HG03460 (cell line): ENCODE measurements around the gene MYG1.
"Not testable (repeated sequence)": the region's sequence is repeated elsewhere in the genome, so short reads cannot be mapped to it uniquely, and the experiment has no call there.

ENCODE experiments used
- ATAC-seq: cut with Tn5 transposase; IDR thresholded peaks from one replicate; pipeline ENCODE4 v1.9.1; 2021; ENCODE audit not compliant: unreplicated experiment

The MYG1 gene

GRCh38 chr12:53286448-53286847 lies 13.0 kb upstream of the MYG1 start:
- no peak for ATAC-seq

- no peak for ATAC-seq
Measured at GRCh38 chr12:53287741-53288216, 11.7 kb upstream of the MYG1 start.

- no peak for ATAC-seq
Measured at GRCh38 chr12:53288322-53288721, 11.2 kb upstream of the MYG1 start.

GRCh38 chr12:53289891-53290290 lies 9.6 kb upstream of the MYG1 start:
- no peak for ATAC-seq

- no peak for ATAC-seq
Measured at GRCh38 chr12:53290661-53291060, 8.8 kb upstream of the MYG1 start.

- no peak for ATAC-seq
Measured at GRCh38 chr12:53292426-53292825, 7.1 kb upstream of the MYG1 start.

GRCh38 chr12:53295070-53295890 lies 4.2 kb upstream of the MYG1 start, which contains the start of gene PFDN5:
TSS of gene PFDN5 (plus strand) at chr12:53295542. CDS start at chr12:53295568, 26 bp downstream.
- ATAC-seq, result peak; percentile 83

- ATAC-seq, result no peak
Measured at GRCh38 chr12:53295891-53296219, 3.6 kb upstream of the MYG1 start.

- ATAC-seq, result not testable (repeated sequence)
Measured at GRCh38 chr12:53297106-53297505, 2.4 kb upstream of the MYG1 start.

- no peak for ATAC-seq
Measured at GRCh38 chr12:53298164-53298563, 1.3 kb upstream of the MYG1 start.

- ATAC-seq, result no peak
Measured at GRCh38 chr12:53299101-53299453, 418 bp upstream of the MYG1 start.

GRCh38 chr12:53300187-53300586 lies 692 bp downstream of the MYG1 start:
- no peak for ATAC-seq

- no peak for ATAC-seq
Measured at GRCh38 chr12:53302903-53303302, 3.4 kb downstream of the MYG1 start.

GRCh38 chr12:53306826-53307225 lies 7.3 kb downstream of the MYG1 start:
- no peak for ATAC-seq

GRCh38 chr12:53308276-53308675 lies 8.8 kb downstream of the MYG1 start:
- no peak for ATAC-seq

- no peak for ATAC-seq
Measured at GRCh38 chr12:53313996-53314395, 14.5 kb downstream of the MYG1 start.

GRCh38 chr12:53320352-53321195 lies 21.1 kb downstream of the MYG1 start:
- ATAC-seq, result no peak

- ATAC-seq, result peak; percentile 44
Measured at GRCh38 chr12:53324113-53324778, 24.8 kb downstream of the MYG1 start.

GRCh38 chr12:53324779-53325510 lies 25.4 kb downstream of the MYG1 start:
- peak; percentile 50 for ATAC-seq

GRCh38 chr12:53325511-53326061 lies 26.1 kb downstream of the MYG1 start:
- ATAC-seq, result no peak
